DND-41 (cell line): ENCODE results near the gene PSD2.

Source experiments
- ATAC-seq: fragments of 200-7000 bp; cut with Tn5 transposase; 3 replicates; pipeline ENCODE4 v1.9.1; 2021; ENCODE audit warnings: low read depth; ENCODE audit not compliant: insufficient read depth
- DNase-seq: peaks from one replicate; pipeline ENCODE4 v3.0.0-alpha.2; 2020
- H2AFZ ChIP-seq: 2 replicates; pipeline ENCODE4 v1.6.0; 2012; ENCODE audit warnings: low read depth, low read length
- H3K27ac ChIP-seq: 2 replicates; pipeline ENCODE4 v1.5.1; 2012; ENCODE audit warnings: low read length, inconsistent platforms
- H3K27me3 ChIP-seq: fragments of 200-600 bp; sonication (generic); 2 replicates; pipeline ENCODE4 v1.6.0; 2012; ENCODE audit warnings: low read length, mild to moderate bottlenecking, inconsistent platforms; ENCODE audit not compliant: insufficient read depth, poor library complexity
- H3K36me3 ChIP-seq: 2 replicates; pipeline ENCODE4 v1.5.1; 2012; ENCODE audit warnings: low read length, inconsistent platforms; ENCODE audit not compliant: insufficient read depth
- H3K4me1 ChIP-seq: 2 replicates; pipeline ENCODE4 v1.5.1; 2012; ENCODE audit warnings: mild to moderate bottlenecking, low read length; ENCODE audit not compliant: insufficient read depth
- H3K4me2 ChIP-seq: 2 replicates; pipeline ENCODE4 v1.6.0; 2012; ENCODE audit warnings: mild to moderate bottlenecking, moderate library complexity, low read length, inconsistent platforms; ENCODE audit not compliant: insufficient read depth
- H3K4me3 ChIP-seq, 2 experiments: fragments of 200-600 bp in 1 of 2; shearing (Covaris generic) in 1 of 2; 2 replicates each; pipeline ENCODE4 v1.5.1; 2012 to 2016; ENCODE audit warnings: inconsistent platforms in 2 of 2, low read length in 2 of 2, mild to moderate bottlenecking in 2 of 2, low read depth in 1 of 2, moderate library complexity in 1 of 2
- H3K79me2 ChIP-seq: 2 replicates; pipeline ENCODE4 v1.6.0; 2012; ENCODE audit warnings: low read length, inconsistent platforms; ENCODE audit not compliant: insufficient read depth
- H3K9ac ChIP-seq: 2 replicates; pipeline ENCODE4 v1.6.0; 2012; ENCODE audit warnings: low read depth, mild to moderate bottlenecking, inconsistent platforms, low read length, moderate library complexity
- H3K9me3 ChIP-seq: 2 replicates; pipeline ENCODE4 v1.5.1; 2012; ENCODE audit warnings: low read length, moderate library complexity, mild to moderate bottlenecking, inconsistent platforms; ENCODE audit not compliant: insufficient read depth, severe bottlenecking
- H4K20me1 ChIP-seq: 2 replicates; pipeline ENCODE4 v1.6.0; 2012; ENCODE audit warnings: low read length; ENCODE audit not compliant: insufficient read depth
- CTCF ChIP-seq: IDR thresholded peaks from 2 replicates; pipeline ENCODE4 v1.5.1; 2012; ENCODE audit warnings: borderline replicate concordance, low read length, moderate library complexity, mild to moderate bottlenecking; ENCODE audit not compliant: poor library complexity, severe bottlenecking; ENCODE audit errors: extremely low read depth
- EZH2 ChIP-seq: IDR thresholded peaks from 3 replicates; pipeline ENCODE4 v1.6.1; 2012; ENCODE audit warnings: borderline replicate concordance, low read depth, mild to moderate bottlenecking, moderate library complexity, low read length, inconsistent platforms; ENCODE audit not compliant: severe bottlenecking

The PSD2 gene

GRCh38 chr5:139820130-139820529, 24.5 kb downstream of the PSD2 start:
- Histone ChIP-seq H3K4me1 (no peaks in the 10 kb centered on the region), H3K36me3 (no peaks in the 10 kb centered on the region), H4K20me1 (no peaks in the 10 kb centered on the region), H3K79me2 (no peaks in the 10 kb centered on the region), H3K4me2 (no peak overlapping the region), H3K9ac (no peak overlapping the region), H2AFZ (no peak overlapping the region), H3K27me3 (no peaks in the 10 kb centered on the region), H3K27ac (no peak overlapping the region), H3K9me3 (peaks cover 7% of the 10 kb centered on the region), H3K4me3 (no peak overlapping the region)
- no peak for TF ChIP-seq EZH2
- no peak for TF ChIP-seq CTCF
- no peak for DNase-seq
- ATAC-seq: no peak

- H3K9me3 ChIP-seq: peaks cover 7% of the 10 kb centered on the region
- TF ChIP-seq CTCF: no peak
- TF ChIP-seq EZH2: no peak
- H3K4me2 ChIP-seq: no peak overlapping the region
- no peak overlapping the region for H2AFZ ChIP-seq
- no peaks in the 10 kb centered on the region for H3K79me2 ChIP-seq
- no peak overlapping the region for H3K4me3 ChIP-seq
- H4K20me1 ChIP-seq: no peaks in the 10 kb centered on the region
- ATAC-seq (no peak), DNase-seq (no peak)
- no peaks in the 10 kb centered on the region for H3K27me3 ChIP-seq
- H3K4me1 ChIP-seq: no peaks in the 10 kb centered on the region
- H3K27ac ChIP-seq: no peak overlapping the region
- H3K36me3 ChIP-seq: no peaks in the 10 kb centered on the region
- H3K9ac ChIP-seq: no peak overlapping the region
Observed at GRCh38 chr5:139820606-139821005, 25.0 kb downstream of the PSD2 start.

GRCh38 chr5:139821806-139822552, 26.4 kb downstream of the PSD2 start:
- H3K9me3 ChIP-seq: peaks cover 7% of the 10 kb centered on the region
- no peak overlapping the region for H3K4me3 ChIP-seq
- H3K27me3 ChIP-seq: no peaks in the 10 kb centered on the region
- no peaks in the 10 kb centered on the region for H3K36me3 ChIP-seq
- no peak for DNase-seq
- no peaks in the 10 kb centered on the region for H3K79me2 ChIP-seq
- H3K27ac ChIP-seq: no peak overlapping the region
- H3K9ac ChIP-seq: no peak overlapping the region
- H2AFZ ChIP-seq: no peak overlapping the region
- no peaks in the 10 kb centered on the region for H4K20me1 ChIP-seq
- no peaks in the 10 kb centered on the region for H3K4me1 ChIP-seq
- no peak overlapping the region for H3K4me2 ChIP-seq
- TF ChIP-seq CTCF: no peak
- no peak for TF ChIP-seq EZH2
- no peak for ATAC-seq
